Subcutaneous adipose tissue (tissue), 4 donors: ENCODE results near the gene PDE2A. TPM values are rescaled to one million over a fixed set of nuclear protein-coding genes. Genes with fewer than 3 reads are reported as not detected.

Experiments used
- total RNA-seq, 4 donors: library from RNA; depleted of rRNA; stranded (reverse); fragments of >200 nt; gene quantifications; one replicate each; pipeline ENCODE4 v1.1.0, GENCODE V29; 2016
- TF ChIP-seq, protein P1 (sequence below): fragments of 450-650 bp; IDR thresholded peaks from one replicate; pipeline ENCODE4 v1.5.1; 2016; ENCODE audit warnings: low read depth, mild to moderate bottlenecking, control low read depth, antibody characterized with exemption, moderate library complexity

The PDE2A gene
- total RNA-seq, 4 donors from 2014 or later: 51.2 to 325 (median 74.5) TPM

DNA sequence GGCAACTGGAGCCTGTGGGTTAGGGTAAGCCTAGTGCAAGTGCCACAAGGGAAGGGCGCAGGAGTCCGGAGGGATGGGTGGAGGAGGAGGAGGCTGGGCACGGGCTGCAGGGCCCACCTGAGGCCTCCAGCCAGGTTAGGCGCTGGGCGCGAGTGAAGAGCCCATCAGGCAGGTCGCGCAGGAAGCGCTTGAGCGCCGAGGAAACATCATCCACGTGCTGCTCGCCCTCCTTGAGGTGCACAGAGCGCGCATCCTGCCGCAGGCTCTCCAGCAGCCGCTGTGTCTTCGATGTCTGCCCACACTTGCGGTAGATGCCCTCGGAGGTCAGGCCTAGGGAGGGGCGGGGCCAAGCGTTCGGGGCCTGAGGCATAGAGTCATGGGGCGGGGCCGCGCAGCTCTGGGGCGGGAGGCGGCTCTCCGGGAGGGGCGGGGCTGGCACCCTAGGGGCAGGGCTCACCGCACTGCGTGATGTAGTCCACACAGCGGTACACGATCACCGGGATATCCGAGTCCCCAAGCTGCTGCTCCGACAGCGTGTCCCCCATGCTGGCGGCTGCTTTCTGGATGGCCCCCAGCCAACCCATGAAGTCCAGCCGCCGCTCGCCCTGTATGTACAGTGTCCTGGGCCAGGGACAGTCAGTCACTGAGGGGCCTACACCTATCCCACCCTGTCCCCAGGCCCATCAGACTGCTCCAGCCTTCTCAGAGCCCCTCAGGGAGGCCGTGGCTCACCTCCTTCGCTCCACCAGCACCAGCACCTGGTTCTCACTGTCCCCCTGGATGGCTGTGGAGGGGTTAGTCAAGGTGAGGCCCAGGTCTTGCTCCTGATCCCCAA lies 22.9 kb upstream of the PDE2A start:
- TF ChIP-seq, protein P1, sequence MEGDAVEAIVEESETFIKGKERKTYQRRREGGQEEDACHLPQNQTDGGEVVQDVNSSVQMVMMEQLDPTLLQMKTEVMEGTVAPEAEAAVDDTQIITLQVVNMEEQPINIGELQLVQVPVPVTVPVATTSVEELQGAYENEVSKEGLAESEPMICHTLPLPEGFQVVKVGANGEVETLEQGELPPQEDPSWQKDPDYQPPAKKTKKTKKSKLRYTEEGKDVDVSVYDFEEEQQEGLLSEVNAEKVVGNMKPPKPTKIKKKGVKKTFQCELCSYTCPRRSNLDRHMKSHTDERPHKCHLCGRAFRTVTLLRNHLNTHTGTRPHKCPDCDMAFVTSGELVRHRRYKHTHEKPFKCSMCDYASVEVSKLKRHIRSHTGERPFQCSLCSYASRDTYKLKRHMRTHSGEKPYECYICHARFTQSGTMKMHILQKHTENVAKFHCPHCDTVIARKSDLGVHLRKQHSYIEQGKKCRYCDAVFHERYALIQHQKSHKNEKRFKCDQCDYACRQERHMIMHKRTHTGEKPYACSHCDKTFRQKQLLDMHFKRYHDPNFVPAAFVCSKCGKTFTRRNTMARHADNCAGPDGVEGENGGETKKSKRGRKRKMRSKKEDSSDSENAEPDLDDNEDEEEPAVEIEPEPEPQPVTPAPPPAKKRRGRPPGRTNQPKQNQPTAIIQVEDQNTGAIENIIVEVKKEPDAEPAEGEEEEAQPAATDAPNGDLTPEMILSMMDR: no peak

DNA sequence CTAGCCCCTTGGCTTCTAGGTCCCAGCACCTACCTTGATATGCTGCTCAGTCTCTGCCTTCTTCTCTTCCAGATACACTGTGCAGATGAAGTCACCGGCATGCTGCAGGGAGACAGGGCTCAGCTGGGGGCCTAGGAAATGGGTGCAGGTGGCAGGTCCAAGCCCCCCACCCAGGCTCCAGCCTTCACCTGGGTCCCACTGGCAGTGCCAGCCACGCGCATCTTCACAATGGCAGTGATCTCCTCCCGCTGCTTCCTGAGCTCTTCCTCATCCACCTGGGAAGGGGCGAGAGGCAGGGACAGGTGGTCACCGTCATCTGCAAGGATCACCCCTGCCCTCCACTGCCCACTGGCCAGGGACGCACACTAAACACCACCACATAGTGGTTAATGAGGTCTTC lies 21.1 kb upstream of the PDE2A start:
- TF ChIP-seq, protein P1: no peak

DNA sequence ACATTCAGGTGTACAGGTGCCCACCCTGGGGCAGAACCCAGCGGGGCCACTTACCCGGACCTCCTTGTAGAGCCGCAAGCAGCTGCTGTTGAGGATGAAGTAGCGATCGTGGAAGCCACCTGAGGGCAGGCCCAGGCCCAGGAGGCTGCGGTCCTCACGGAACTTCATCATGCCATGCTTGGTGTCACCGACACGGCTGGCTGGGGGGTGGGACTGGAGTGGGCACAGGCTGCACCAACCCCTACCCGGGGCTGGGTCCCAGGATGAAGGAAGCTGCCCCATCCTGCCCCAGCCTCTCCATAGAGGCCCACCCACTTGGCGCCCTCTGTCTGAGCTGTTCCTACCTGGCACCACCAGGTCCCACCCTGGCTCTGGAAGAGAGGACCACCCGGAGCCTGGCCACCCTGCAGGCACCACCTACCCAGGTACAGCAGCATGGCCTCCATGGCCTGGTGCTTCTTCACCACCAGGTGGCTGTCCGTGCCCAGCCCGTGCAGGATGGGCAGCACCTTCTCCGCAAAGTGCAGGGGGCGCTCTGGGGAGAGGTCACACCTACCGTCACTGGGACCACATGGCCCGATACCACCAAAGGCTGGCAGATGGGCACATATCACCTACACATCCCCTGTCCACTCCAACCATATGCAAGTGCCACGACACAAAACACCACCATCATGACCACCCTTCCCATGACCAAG lies 19.2 kb upstream of the PDE2A start:
- TF ChIP-seq, protein P1: no peak

DNA sequence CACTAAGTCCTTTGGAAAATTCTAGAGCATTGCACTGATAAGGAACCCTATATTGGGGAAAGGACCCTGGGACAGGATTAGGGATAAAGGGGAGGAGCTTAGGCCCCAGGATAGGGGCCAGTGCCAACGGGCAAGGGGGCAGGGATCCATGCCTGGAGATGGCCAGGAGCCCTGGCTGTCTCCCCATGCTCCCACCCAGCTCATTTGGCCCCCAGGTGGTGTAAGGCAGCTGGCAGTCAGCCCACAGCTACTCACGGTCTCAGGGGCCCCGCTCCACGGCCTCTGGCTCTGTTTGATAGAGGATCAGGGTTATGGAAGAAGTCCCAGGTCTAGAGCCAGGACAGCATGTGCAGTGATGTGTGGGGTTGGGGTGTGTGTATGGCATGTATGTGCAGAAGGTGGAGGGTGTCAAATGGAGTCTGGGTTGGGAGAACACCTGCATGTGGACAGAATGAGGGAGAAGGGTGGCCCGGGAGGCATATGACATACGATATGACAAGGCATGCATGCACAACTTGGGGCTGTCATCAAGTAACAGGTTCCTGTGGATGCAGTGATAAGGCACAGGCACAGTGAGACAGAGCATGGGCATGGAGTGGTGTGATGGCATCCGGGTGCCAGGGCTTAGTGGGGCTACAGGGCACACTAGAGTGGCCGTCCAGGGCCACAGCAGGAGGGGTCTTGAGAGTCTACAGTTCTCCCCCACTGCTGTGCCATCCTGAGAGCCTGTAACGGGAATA lies 18.4 kb upstream of the PDE2A start:
- TF ChIP-seq, protein P1: no peak

DNA sequence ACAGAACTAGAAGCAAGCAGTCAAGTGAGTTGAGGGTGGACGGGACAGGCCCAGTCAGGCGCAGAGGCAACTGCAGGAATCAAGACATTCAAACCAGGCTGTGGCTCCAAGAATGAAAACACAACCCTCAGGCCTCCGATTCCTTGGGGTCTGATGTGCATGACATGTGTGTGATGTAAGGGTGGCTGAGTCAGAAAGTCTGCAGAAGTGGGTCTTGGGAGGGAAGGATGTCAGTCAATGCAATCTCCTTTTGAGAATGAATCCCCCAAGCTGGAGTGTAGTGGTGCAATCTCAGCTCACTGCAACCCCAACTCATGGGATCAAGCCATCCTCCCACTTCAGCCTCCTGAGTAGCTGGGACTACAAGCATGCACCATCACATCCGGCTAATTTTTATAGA lies 15.9 kb upstream of the PDE2A start:
- TF ChIP-seq, protein P1: no peak

DNA sequence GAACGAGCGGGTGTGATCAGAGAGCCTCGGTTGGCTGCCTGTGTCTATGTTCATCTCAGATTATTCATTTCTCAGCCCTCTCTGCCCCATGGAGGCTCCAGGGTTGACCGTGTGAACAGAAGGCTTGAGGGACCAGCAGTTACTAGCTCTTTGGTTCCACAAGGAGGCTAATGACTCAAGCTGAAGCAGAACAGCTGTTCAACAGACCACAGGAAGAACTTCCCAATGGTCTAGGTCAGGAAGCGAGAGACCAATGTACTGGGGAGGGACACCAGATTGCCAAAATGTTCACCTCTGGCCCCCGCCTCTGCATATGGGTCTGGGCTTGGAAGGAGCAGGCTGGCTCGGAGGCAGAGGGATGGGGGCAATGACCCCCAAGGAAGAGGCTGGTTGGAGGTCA lies 14.7 kb upstream of the PDE2A start:
- TF ChIP-seq, protein P1: no peak

DNA sequence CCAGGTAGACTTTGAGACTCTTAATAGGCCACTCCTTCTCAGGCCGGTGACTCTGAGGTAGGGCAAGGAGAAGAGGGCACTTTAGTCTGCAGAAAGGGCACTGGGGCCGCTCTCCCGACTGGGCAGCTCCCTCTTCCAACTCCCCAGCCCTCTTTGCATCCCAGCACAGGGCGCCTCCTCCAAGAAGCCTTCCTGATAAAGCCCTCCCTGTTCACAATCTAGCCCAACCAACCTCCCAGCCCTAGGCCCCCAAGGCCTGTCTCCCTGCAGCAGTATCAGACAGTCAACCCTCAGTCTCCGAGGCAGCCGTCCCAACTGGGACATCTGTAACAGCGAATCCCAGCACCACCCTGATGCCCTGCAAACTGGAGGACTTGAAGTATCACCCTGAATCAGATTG lies 14.3 kb upstream of the PDE2A start:
- TF ChIP-seq, protein P1: no peak
